Right renal cortex interstitium (tissue), 3 donors: ENCODE data around the gene TAMALIN. TPM values are rescaled to one million over a fixed set of nuclear protein-coding genes. Genes with fewer than 3 reads are reported as not detected.

Experiments
- DNase-seq, 3 donors: peaks; one replicate each; pipeline ENCODE4 v3.0.0-alpha.2; 2013; ENCODE audit warnings: low read depth in 3 of 3, low spot score in 2 of 3
- polyA plus RNA-seq, 3 donors: library from polyadenylated mRNA; unstranded; fragments of 120-200 nt; gene quantifications; one replicate each; pipeline ENCODE4 v1.2.1, GENCODE V29; 2013; ENCODE audit not compliant: insufficient read length in 3 of 3

The TAMALIN gene
- polyA plus RNA-seq, 3 donors = 15.7 to 16.5 (median 16.5) TPM

DNA sequence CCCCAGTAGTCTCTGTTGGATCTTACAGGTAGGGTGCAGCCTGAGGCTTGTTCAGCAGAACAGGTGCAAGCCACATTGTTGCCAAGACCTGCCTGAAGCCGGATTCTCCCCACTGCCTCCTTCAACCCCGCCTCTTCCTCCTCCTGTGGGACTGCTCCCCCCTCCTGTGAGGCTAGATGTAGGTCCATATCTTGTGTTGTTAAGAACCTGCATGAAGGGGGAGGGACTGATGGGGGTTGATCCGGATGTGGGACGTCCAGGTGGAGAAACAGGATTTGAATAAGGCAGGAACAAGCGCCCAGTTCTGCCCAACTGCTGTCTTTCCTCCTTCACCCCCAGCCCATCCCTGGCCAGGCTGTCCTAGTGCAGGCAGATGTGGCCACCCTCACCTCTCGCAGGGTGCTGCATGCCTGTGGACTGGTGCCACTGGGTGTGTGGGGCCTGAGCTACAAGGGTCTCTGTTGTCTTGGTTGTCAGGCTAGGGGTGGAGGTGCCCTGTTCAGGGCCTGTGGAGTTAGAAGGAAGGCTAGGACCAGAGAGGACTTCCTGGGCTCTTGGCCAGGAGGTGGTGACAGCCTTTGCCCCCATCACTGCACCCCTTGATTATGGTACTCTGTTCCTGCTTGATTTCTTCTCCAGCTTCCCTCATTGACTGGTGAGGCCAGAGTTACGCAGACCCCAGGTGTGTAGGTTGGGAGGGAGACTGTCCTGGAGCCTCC is 45.9 kb downstream of the TAMALIN start:
- no peak for DNase-seq

DNA sequence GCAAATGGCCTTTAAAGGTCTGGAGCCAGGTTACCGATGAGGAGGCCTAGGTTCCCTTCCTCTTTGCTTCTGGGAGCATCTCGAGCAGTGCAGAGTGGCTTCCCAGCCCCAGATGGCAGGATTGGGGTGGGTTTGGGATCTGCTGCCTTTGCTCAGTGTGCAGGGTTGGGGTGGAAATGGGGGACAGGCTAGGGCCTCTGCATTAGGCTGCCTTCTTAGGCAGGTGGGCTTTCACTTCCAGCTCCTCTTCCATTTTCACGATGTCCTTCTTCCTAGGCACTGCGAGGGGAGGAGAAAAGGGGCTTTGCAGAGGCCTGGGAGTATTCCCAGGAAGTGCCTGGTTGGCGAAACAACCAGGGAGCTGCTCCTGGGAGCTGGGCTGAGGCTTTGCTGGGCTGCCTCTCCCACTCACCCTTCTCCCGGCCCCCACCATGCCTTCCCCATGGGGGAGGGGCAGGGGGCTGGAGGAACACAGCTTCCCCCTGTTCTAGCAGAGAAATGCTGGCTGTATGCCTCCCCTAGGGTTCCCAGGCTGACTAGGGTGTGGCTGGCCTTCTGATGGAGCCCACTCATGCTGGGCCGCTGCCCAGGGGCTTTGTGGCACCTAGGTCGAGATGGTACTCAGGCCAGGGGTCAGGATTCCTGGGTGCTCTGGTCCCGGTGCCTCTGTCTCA is 46.9 kb downstream of the TAMALIN start:
- DNase-seq = no peak

DNA sequence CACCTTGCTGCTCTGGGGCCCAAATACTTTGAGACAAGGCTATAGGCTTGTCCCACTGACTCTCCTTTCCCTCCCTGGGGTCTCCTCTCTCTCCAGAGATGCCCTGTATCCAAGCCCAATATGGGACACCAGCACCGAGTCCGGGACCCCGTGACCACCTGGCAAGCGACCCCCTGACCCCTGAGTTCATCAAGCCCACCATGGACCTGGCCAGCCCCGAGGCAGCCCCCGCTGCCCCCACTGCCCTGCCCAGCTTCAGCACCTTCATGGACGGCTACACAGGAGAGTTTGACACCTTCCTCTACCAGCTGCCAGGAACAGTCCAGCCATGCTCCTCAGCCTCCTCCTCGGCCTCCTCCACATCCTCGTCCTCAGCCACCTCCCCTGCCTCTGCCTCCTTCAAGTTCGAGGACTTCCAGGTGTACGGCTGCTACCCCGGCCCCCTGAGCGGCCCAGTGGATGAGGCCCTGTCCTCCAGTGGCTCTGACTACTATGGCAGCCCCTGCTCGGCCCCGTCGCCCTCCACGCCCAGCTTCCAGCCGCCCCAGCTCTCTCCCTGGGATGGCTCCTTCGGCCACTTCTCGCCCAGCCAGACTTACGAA is 47.6 kb downstream of the TAMALIN start:
- DNase-seq = no peak

DNA sequence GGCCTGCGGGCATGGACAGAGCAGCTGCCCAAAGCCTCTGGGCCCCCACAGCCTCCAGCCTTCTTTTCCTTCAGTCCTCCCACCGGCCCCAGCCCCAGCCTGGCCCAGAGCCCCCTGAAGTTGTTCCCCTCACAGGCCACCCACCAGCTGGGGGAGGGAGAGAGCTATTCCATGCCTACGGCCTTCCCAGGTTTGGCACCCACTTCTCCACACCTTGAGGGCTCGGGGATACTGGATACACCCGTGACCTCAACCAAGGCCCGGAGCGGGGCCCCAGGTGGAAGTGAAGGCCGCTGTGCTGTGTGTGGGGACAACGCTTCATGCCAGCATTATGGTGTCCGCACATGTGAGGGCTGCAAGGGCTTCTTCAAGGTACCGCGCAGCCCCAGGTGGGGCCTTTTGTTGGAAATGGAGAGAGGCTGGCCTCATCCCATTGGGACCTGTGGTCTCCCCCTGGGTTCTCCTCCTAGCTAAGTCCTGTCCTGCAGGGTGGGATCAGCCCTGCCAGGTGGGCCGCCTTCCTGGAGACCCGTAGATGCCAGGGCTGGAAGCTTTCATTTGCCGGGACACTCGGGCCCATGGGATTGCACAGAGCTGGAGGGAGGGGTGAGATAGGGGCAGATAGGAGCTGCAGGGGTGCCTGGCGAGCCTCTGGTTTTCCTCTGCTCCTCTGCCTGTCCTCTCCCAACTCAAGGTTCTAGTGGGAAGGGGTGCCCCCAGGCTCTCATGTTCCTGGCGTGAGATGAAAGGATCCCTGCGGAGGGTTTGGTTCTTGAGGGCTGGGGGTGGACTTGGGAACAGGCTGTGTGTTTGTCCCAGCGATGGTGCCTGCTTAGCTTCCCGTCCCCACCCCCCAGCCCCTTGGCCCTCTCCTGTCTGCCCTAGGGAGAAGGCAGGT is 48.3 kb downstream of the TAMALIN start:
- DNase-seq = no peak

DNA sequence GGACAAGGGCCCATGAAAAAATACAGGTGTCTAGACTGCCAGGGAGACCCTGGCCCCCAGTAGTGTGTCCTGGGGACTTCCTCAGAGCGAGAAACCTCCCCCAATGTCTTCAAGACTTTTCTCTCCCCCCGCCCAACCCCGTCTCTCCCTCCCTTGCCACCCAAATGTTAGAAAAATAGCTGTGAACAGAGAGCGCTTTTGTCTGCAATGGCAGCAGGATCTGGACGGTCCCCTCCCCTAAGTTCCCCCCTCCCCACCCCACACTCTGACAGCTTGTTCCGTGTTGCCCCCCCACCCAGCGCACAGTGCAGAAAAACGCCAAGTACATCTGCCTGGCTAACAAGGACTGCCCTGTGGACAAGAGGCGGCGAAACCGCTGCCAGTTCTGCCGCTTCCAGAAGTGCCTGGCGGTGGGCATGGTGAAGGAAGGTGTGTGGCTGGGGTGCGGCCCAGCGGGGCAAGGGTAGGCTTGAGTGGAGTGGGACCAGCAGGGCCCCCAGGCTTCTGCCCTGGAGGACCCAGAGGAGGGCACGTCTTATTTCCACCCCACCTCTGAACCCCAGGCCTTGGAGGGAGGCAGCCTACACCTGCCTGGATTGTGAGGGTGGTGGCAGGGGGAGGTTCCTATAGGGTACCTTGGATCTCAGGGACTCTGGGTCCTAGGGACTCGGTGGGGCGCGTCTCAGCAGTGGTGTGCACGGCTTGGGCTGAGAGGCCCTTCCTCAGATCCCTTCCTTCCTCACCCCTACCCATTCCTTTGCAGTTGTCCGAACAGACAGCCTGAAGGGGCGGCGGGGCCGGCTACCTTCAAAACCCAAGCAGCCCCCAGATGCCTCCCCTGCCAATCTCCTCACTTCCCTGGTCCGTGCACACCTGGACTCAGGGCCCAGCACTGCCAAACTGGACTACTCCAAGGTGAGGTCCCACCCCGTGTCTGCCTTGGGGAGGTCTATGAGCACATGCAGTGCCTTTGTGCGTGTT is 49.3 kb downstream of the TAMALIN start:
- no peak for DNase-seq

DNA sequence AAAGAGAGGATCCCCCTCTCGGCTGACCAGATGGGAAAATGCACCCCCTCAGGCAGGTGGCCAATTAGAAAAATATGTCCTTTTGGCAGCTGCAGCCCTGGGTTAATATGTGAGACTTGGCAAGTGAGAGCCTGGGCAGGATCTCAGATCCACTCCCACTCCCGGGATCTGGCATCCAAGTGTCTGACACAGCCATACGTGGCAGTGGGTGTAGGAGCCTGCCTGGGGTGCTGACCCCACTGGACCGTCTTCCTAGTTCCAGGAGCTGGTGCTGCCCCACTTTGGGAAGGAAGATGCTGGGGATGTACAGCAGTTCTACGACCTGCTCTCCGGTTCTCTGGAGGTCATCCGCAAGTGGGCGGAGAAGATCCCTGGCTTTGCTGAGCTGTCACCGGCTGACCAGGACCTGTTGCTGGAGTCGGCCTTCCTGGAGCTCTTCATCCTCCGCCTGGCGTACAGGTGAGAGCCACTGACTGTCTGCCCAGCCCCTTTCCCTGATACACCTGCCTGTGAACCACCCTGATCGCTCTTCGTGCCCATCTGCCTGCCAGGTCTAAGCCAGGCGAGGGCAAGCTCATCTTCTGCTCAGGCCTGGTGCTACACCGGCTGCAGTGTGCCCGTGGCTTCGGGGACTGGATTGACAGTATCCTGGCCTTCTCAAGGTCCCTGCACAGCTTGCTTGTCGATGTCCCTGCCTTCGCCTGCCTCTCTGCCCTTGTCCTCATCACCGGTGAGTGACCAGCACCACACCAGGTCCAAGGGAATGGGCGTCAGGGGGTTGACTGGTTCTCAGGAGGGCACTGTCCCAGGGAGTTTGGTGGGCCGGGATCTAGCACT is 50.3 kb downstream of the TAMALIN start:
- DNase-seq = no peak

DNA sequence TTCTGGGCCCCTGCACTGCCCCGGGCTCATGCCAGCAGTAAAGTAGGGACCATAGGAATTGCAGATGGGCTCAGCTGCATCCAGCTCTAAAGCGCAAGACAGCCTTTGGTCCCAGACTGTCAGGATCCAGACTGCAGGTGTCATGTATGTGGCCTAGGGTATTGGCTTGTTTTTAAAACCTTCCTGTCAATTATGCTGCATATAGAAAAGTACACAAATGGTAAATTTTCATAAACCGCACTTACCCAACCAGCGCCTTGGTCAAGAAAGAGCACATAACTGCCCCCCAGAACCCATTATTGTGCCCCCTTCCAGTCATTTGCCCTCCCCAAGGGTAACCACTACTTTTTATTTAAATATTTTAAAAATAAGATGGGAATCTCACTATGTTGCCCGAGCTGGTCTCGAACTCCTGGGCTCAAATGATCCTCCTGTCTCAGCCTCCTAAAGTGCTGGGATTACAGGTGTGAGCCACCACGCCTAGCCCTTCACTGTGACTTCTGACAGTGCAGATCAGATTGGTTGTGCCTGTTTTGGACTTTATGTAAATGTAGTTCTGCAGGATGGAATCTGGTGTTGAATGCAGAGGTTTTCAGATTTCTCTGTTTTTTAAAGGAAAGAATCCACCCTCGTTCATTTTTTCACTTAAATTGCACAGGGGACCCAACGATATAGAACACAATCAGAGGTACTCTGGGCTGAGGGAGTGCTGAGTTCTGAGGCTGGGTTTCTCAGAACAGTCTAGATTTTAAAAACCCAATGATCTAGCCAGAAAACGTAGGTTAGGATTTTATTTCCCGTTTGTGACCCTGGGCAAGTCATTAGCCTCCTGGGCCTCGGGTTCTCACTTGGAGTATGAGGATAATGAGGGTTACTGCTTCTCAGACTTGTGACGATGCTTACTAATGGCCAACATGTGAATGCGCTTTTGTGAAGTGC is 51.2 kb downstream of the TAMALIN start:
- no peak for DNase-seq

DNA sequence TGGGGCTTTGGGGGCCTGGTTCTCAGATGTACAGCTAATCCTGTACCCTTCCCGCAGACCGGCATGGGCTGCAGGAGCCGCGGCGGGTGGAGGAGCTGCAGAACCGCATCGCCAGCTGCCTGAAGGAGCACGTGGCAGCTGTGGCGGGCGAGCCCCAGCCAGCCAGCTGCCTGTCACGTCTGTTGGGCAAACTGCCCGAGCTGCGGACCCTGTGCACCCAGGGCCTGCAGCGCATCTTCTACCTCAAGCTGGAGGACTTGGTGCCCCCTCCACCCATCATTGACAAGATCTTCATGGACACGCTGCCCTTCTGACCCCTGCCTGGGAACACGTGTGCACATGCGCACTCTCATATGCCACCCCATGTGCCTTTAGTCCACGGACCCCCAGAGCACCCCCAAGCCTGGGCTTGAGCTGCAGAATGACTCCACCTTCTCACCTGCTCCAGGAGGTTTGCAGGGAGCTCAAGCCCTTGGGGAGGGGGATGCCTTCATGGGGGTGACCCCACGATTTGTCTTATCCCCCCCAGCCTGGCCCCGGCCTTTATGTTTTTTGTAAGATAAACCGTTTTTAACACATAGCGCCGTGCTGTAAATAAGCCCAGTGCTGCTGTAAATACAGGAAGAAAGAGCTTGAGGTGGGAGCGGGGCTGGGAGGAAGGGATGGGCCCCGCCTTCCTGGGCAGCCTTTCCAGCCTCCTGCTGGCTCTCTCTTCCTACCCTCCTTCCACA is 52.0 kb downstream of the TAMALIN start:
- DNase-seq = no peak

DNA sequence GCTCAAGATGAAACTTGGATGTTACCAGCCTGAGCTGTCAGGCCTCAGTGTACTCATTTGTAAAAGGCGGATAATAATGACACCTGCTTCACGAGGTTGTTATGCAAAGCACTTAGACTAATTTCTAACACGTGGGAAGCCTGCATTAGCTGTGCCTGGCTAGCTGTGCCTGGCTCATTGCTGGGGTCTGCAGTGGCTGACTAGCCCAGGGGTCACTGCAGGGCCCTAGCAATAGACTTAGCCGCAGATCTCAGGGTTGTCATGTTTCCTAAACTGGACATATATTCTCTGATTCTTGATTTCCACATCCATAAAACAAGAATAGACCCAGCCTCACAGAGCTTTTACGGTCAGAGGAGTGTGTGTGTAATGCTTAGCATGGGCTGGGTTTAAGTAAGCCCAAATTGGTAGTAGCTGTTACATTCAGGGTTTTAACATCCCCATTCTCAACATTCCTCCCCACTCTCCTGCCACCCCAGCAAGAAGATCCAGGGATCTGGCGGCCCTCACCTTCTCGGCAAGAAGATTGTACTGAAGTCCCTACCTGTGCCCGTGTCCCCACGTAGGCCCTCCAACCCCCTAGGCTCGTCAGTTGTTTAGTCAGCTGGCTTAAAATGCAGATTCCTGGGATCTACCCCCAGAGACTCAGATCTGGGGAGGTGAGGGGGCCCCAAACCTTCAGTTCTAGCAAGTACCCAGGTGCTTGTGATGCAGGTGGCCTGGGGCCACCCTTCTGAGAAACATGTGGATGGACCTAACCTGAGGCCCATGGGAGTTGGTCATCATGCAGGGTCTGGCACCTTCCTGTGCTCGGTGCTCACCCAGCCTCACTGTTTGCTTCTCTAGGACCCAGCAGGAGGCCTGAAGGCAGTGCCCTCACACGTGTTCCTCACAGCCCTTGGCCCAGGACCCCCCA is 53.1 kb downstream of the TAMALIN start:
- no peak for DNase-seq

DNA sequence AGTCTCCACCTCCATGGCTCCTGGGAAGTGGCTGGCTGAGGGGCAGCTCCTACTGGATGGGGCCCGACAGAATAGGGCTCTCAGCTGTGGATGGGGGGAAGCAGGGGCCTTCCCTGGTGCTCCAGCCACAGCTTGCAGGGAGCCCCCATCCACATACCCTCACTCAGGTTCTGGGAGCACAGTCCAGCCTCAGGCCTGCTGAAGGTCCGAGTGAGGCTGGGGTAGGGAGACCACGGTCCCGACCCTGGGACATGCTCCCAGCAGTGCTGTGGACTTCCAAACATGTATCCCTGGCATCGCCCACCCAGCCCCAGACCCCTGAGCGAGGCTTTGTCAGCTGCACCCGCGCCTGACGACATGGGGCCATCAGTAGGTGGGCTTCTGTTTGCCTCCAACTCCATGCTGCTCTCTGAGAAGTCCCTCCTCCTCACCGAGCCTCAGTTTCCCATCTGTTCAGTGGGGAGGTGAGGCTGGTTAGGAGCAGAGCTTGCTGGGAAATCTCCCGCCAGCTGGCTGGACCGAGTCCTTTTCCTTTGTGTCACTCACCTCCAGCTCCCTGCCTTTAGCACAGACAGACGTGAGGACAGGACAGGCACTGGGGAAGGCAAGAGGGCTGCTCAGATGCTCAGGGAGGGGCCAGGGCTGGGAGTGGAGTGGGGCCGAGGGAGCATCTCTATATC is 53.9 kb downstream of the TAMALIN start:
- no peak for DNase-seq

DNA sequence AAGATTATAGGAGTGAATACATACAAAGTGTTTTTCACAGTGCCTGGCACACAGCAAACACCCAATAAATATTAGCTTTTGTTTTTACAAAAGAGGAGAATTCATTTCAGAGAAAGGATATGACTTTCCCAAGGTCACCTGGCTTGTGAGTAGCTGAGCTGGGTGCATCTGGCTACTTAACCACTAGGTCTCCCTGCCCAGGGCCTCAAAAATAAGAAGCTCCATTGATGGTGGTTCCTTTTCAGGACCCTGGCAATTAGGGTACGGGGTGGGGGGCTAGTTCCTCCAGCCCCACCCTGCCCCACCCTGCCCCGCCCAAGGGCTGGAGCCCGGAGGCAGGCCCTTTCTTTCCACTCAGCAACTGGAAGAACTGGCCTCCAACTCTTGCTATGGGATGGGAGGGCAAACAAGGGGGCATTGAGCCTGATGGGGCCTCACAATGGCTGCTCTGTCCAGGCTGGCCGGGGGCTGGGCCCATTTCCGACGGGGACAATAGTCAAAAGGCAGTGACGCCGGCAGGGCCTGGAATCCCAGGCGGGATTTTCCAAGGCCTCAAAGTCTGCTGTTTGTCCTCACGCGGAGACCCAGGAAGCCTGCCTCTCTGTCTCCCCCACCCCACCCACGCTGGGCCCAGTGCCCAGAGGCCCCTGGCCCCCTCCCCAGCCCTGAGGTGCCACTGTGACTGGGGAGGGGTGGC is 54.9 kb downstream of the TAMALIN start:
- DNase-seq = no peak

DNA sequence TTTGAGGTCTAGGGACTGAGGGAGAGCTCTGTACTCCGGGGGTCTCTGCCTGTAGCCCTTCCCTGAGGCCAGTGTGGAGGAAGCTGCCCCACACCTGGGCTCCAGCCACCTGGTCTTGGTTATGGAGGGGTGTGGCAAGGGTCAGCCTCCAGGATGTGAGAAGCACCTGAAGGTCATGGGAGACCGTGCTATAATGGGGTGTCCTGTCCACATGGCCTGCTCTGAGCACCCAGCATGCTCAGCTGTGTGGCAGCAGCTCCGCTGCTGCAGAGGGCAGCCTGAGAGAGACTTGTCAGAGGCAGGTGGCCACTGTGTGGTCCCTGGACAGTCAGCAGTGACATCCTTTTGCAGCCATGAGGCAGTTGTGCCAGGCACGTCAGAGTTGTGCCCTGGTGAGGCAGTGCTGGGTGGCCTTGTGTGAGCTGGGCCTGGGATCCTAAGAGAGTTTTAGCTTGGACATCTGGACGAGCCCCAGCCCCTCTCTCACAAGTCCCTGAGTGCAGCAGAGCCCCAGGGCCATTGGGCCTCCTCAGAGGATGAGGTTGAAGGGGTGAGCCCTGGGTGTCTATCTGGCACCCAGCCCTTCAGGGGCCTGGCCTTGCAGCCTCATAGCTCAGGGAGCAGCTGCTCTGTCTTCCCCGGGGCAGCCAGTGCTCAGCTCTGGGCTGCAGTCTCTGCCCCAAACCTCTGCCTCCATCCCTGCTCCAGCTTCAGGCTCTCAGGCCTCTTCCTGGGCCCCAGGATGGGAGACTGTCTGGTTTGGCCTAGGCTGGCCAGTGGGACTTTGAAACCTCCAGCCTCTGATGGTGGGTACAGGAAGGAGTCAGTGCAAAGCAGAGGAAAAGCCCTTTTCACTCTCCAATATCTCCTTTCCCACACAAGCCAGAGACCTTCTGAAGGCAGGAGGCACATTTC is 55.7 kb downstream of the TAMALIN start:
- no peak for DNase-seq

DNA sequence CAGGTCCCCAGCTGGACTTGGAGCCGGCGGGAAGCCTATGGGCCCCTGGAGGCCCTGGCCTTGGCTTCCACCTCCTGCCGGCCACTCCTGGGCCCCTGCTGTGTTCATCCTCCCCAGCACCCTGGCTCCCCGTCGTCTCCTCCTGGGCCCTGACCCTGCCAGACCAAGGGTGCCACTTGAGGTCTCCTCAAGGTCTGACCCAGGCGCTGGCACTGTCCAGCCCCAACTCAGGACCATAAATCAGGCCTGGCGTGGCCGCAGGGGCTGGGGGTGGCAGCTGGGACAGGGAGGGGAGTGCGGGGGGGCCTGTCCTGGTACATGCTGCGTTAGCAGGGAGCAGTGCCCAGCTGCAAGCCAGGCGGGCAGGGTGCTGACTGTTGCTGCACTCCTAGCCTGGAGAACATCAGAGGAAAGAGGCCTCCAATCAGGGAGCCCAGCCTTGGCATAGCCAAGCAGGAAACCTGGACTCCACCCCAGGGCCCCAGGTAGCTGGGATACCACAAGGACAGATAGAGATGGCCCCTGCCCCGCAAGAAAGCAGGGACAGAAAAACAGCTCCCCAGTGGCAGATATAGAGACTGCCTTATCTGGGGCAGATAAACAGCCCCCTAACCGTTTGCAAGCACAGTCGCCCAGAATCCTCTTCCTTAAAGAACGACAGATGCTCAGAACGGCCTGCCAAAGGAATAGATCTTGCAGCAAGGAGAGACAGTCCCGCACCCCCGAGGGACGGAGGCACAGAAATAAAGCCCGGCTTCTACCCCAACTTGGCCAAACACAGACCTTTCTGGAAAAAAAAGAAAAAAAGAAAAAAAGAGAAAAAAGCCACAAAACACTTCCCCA is 56.6 kb downstream of the TAMALIN start:
- no peak for DNase-seq
